Heart right ventricle (tissue), 16 donors: ENCODE results near the gene TMTC3. TPM values are rescaled to one million over a fixed set of nuclear protein-coding genes. Genes with fewer than 3 reads are reported as not detected.
"Not testable (repeated sequence)": the region's sequence is repeated elsewhere in the genome, so short reads cannot be mapped to it uniquely, and the experiment has no call there.

Source experiments
- ATAC-seq, 8 donors: fragments of 200-7000 bp; cut with Tn5 transposase; one replicate each; pipeline ENCODE4 v1.9.1; 2020; ENCODE audit warnings: mild to moderate bottlenecking in 8 of 8, moderate library complexity in 8 of 8, moderate number of reproducible peaks in 1 of 8
- DNase-seq, 2 donors: peaks; one replicate each; pipeline ENCODE4 v3.0.0-alpha.2; 2020
- H3K27ac ChIP-seq, 10 donors: fragments of 200-600 bp; sonication (generic) in 2 of 10; one replicate each; pipeline versions ENCODE4 v1.5.0 to v1.8.0; 2020 to 2022; ENCODE audit warnings: mild to moderate bottlenecking in 3 of 10
- H3K27me3 ChIP-seq, 7 donors: fragments of 200-600 bp; one replicate each; pipeline ENCODE4 v1.8.0; 2021 to 2022; ENCODE audit warnings: mild to moderate bottlenecking in 2 of 7
- H3K36me3 ChIP-seq, 9 donors: fragments of 200-600 bp; sonication (generic) in 1 of 9; one replicate each; pipeline versions ENCODE4 v1.5.0 to v1.8.0; 2020 to 2022; ENCODE audit warnings: mild to moderate bottlenecking in 2 of 9
- H3K4me1 ChIP-seq, 9 donors: fragments of 200-600 bp; sonication (generic) in 1 of 9; one replicate each; pipeline versions ENCODE4 v1.5.0 to v1.8.0; 2020 to 2022; ENCODE audit warnings: mild to moderate bottlenecking in 4 of 9
- H3K4me3 ChIP-seq, 10 donors: fragments of 200-600 bp; sonication (generic) in 2 of 10; one replicate each; pipeline versions ENCODE4 v1.5.0 to v1.8.0; 2020 to 2022; ENCODE audit warnings: mild to moderate bottlenecking in 7 of 10, moderate library complexity in 2 of 10
- H3K9me3 ChIP-seq, 11 donors: fragments of 200-600 bp in 10 of 11; sonication (generic) in 2 of 11; one replicate each; pipeline versions ENCODE4 v1.5.0 to v1.8.0; 2013 to 2022; ENCODE audit warnings: mild to moderate bottlenecking in 2 of 11, control low read depth in 1 of 11, moderate library complexity in 1 of 11
- CTCF ChIP-seq, 9 donors: fragments of 200-600 bp; sonication (generic) in 2 of 9; IDR thresholded peaks; one replicate each; pipeline versions ENCODE4 v1.5.0 to v1.8.0; 2021 to 2022; ENCODE audit warnings: antibody characterized with exemption in 9 of 9, mild to moderate bottlenecking in 5 of 9, moderate library complexity in 1 of 9
- WGBS, 2 donors: extraction: QIAGEN DNeasy Blood & Tissue Kit; methylation state at CpG; one replicate each; pipeline ENCODE4 v1.1.7; 2013; ENCODE audit warnings: inconsistent platforms in 1 of 2; 5-methylcytosine and 5-hydroxymethylcytosine counted together
- intact Hi-C, 10 donors: fragments of 100-400 bp; cut with DNase I; formaldehyde crosslinking; loops; one replicate each; pipeline versions ENCODE4 v1.11.1 to v1.14.2; 2022
- polyA plus RNA-seq, 2 donors: library from polyadenylated mRNA; stranded (reverse); fragments of 200-250 nt; gene quantifications; one replicate each; pipeline ENCODE4 v1.2.3, GENCODE V29; 2013
- total RNA-seq, 10 donors: library from RNA; stranded (reverse); fragmentation: NEBNext Ultra II Directional in 3 of 10; extraction: Animal tissue kit (Norgen Biotek cat#: 25700) in 3 of 10; gene quantifications; one replicate each; pipeline versions ENCODE4 v1.2.1 to v1.2.4, GENCODE V29; 2021 to 2023
- donor health status: Arrhythmogenic right ventricular cardiomyopathy.
- donor health status: ischemic (EF 13 %, LVEDD 7.1; RV severe dilation, severe dysfunction).
- donor health status: healthy with polysubstance abuse.
- donor health status: DM: no; HTN: yes; CAD: no.
- donor health status: DM: no; HTN: no; CAD: no.
- donor health status: ischemic (EF 25% LVEDD 6.9; RV normal size, moderate dysfunction).
- donor health status: ischemic (EF 25% LVEDD 5.7; RV mildly dilated, moderate dysfunction).
- donor health status: healthy.
- donor health status: DM: yes; HTN: yes; CAD: no.
- donor health status: Ischemic cardiomyopathy.
- donor health status: ischemic (EF 35%, LVEDD 5.7; RV mildly dilated, moderate dysfunction).
- donor health status: nonischemic (EF 11% LVEDD 7.7; RV severe dilation, severe dysfunction).
- donor health status: DM: yes; HTN: yes; CAD: no.
- donor health status: PGD.
- donor health status: ischemic (EF 29% LVEDD 5.4; RV normal size, mild dysfunction).
- donor health status: nonischemic (EF 23%, LVEDD 6.1; RV moderate dilation, normal function).

TMTC3 gene
- total and polyA plus RNA-seq, 12 donors = 2.7 to 11.9 (median 8.6) TPM

- Histone ChIP-seq H3K27ac (no peak overlapping the region), H3K36me3 (peaks cover 0 to 3% (median 0%) of the 10 kb centered on the region in 9 donors), H3K4me3 (no peak overlapping the region), H3K27me3 (no peaks in the 10 kb centered on the region), H3K9me3 (peaks cover 0 to 8% (median 0%) of the 10 kb centered on the region in 11 donors), H3K4me1 (peaks cover 0 to 3% (median 0%) of the 10 kb centered on the region in 9 donors)
- DNase-seq (no peak), ATAC-seq (no peak)
- intact Hi-C loops = no loop called here
- no peak for TF ChIP-seq CTCF (IDR thresholded peaks at IDR 0.05)
- WGBS, 2 donors = 75 to 78% methylated on average over 2 of the region's 2 CpGs
Measured at GRCh38 chr12:88202500-88202899, 60.4 kb downstream of the TMTC3 start.

DNA sequence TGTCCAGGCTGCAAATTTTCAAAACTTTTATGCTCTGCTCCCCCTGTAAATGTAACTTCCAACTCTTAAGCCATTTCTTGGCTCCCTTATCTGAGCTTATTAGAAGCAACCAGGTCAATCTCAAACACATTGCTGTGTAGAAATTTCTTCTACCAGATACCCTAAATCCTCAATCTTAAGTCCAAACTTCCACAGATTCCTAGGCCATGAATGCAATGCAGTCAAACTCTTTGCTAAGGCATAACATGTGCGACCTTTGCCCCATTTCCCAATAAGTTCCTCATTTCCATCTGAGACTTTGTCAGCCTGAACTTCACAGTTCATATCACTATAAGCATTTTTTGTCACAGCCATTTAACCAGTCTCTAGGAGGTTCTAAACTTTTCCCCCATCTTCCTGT lies 64.5 kb downstream of the TMTC3 start:
- peaks cover 0 to 3% (median 0%) of the 10 kb centered on the region in 9 donors for H3K4me1 ChIP-seq
- no peak for TF ChIP-seq CTCF (IDR thresholded peaks at IDR 0.05)
- ATAC-seq (no peak), DNase-seq (no peak)
- peaks cover 0 to 33% (median 16%) of the 10 kb centered on the region in 11 donors for H3K9me3 ChIP-seq
- intact Hi-C loops = no loop called here
- no peaks in the 10 kb centered on the region for H3K27me3 ChIP-seq
- H3K27ac ChIP-seq = no peak overlapping the region
- 87 to 95% methylated on average over 1 of the region's 1 CpG for WGBS, 2 donors
- no peaks in the 10 kb centered on the region for H3K36me3 ChIP-seq
- H3K4me3 ChIP-seq = no peak overlapping the region

DNA sequence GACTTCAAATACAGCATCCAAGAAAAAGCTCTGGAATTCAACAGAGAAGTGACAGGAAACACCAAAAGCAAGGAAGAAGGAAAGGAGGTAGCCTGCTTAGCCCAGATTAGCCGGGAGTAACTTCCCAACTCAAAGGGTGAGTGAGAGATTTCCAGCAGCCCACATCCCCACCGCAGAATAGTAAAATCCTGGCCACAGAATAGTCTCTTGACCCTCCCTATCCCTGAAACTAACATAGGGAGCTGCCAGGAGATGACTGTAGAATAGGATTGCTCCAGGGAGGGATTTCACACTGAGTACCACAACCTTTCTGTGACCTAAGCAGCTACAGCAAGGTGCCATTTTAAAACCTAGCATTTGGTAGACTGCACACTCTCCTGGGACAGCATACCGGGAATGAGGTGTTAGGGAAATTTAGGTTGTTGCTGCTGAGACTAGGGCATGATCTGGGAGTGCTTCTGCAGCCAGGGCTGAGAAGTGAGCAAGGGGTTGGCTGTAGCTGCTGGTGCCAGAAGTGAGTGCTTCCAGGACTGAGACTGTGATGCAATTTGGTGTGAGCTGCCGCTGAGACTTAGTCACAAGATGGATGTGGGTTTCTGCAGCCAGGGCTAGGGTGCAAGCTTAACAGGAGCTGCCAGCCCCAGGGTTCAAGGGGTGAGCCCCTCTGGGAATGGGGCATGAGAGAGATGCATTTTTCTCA lies 66.0 kb downstream of the TMTC3 start:
- Histone ChIP-seq H3K36me3 (no peaks in the 10 kb centered on the region), H3K27me3 (no peaks in the 10 kb centered on the region), H3K27ac (no peak overlapping the region), H3K9me3 (peaks cover 0 to 48% (median 26%) of the 10 kb centered on the region in 11 donors), H3K4me3 (no peak overlapping the region), H3K4me1 (peaks cover 0 to 3% (median 0%) of the 10 kb centered on the region in 9 donors)
- no peak for DNase-seq
- peak in 1 of 8 donors; percentile 63 for ATAC-seq
- 64 to 73% methylated on average over 4 of the region's 4 CpGs for WGBS, 2 donors
- intact Hi-C loops = no loop called here
- TF ChIP-seq CTCF (IDR thresholded peaks at IDR 0.05) = no peak

GRCh38 chr12:88208661-88209060 lies 66.6 kb downstream of the TMTC3 start:
- TF ChIP-seq CTCF (IDR thresholded peaks at IDR 0.05) = no peak
- Histone ChIP-seq H3K4me3 (no peak overlapping the region), H3K9me3 (peaks cover 0 to 49% (median 31%) of the 10 kb centered on the region in 11 donors), H3K27ac (no peak overlapping the region), H3K36me3 (no peaks in the 10 kb centered on the region), H3K27me3 (no peaks in the 10 kb centered on the region), H3K4me1 (peaks cover 0 to 3% (median 0%) of the 10 kb centered on the region in 9 donors)
- DNase-seq = no peak
- intact Hi-C loops = no loop called here
- WGBS, 2 donors = 71 to 81% methylated on average over 1 of the region's 1 CpG
- no peak for ATAC-seq

DNA sequence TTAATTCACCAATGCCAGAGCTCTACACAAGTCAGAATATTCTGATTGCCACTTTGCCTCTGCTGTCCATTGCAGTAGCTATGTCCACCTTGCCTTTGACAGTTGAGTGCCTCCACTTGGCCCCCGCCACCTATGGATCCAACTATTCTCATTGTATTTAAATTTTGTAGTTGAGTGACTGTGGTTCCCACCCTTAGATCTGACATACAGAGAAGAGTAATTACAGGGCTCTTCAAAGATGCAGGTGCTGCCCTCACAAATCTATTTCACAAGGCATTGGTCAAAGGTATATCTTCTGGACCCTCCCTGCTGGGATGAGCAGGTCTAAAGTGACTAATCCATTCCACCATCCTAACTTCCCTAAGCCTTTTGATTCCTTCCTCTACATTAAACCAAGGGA lies 68.2 kb downstream of the TMTC3 start:
- peaks cover 0 to 58% (median 35%) of the 10 kb centered on the region in 11 donors for H3K9me3 ChIP-seq
- H3K4me1 ChIP-seq, H3K27me3 ChIP-seq, DNase-seq, ATAC-seq, H3K27ac ChIP-seq, H3K36me3 ChIP-seq, H3K4me3 ChIP-seq, intact Hi-C loops: not testable (repeated sequence)
- WGBS, 2 donors = 89 to 100% methylated on average over 1 of the region's 1 CpG
